ENCODE measurements around the gene NDUFS8.
"Not testable (repeated sequence)": the region's sequence is repeated elsewhere in the genome, so short reads cannot be mapped to it uniquely, and the experiment has no call there.

Gene NDUFS8

DNA sequence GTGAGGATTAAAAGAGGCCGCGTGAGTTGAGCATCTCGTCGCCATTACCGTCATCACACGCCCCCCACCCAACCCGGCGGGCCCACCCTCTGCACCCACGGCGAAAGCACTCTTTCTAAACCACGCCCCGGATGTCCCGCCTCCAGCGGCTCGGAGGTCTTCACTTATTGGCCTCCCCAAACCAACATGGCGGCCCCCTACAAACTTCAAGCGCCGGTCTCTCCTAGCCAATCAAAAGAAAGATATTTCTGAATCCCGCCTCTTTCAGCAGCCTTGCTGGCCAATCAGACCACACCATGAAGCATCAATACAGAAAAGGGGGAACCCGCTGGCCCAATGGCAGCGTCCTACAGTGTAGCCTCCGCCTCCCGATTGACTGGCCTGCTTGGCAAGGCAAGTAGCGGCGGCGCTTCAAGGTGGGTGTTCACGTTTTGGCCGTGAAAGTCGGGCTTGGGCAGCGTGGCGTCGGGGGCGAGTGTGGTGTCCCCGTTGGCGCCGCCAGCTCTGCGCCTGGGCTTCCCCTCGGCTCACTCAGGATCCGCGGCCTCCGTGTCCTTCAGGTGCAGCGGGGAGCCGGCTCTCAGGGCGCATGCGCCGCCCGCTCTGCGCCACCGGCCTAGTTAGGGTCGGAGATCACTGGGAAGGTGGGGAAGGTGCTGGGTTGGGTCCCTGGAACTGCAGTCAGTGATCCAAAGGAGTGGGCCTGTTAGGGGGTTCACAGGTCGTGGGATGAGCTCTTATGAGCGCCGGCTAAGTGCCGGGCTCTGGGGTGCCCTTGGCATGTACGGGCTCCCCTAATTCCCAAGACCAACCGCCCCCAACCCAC, at the start of gene NDUFS8:
NDUFS8 (plus strand) TSS at position 364 of the 826 bp plus-strand sequence. CDS start 1,471 bp downstream, outside the sequence.
- TF ChIP-seq, protein P1, sequence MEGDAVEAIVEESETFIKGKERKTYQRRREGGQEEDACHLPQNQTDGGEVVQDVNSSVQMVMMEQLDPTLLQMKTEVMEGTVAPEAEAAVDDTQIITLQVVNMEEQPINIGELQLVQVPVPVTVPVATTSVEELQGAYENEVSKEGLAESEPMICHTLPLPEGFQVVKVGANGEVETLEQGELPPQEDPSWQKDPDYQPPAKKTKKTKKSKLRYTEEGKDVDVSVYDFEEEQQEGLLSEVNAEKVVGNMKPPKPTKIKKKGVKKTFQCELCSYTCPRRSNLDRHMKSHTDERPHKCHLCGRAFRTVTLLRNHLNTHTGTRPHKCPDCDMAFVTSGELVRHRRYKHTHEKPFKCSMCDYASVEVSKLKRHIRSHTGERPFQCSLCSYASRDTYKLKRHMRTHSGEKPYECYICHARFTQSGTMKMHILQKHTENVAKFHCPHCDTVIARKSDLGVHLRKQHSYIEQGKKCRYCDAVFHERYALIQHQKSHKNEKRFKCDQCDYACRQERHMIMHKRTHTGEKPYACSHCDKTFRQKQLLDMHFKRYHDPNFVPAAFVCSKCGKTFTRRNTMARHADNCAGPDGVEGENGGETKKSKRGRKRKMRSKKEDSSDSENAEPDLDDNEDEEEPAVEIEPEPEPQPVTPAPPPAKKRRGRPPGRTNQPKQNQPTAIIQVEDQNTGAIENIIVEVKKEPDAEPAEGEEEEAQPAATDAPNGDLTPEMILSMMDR (IDR thresholded peaks at IDR 0.05; ENCODE audit: low read length, missing control alignments), result no peak
- peak; percentile 99 for DNase-seq (ENCODE audit: low read depth)
- H3K4me3 ChIP-seq (replicated peaks; ENCODE audit: low read depth, low read length), result peak within 1 kb of the TSS; percentile 90

DNA sequence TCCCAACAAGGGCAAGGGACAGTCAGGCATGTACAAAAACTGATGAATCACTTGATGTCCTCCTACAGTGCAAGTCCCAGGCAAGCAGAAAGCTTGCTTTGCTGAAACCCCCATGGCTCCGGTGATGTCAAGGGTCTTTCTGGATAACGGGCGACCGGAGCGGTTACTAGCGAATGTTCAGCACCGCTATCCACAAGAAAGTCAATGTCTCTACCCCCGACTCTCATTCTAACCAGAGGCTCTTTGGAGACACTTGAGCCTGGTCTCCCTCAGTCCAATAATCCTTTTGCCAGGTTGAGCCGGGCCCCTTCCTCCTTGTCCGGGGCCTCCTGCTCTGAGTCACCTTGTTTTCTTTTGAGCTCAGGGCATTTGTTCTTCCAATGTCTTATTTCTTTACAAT, 49.3 kb upstream of the NDUFS8 start:
- H3K4me3 ChIP-seq (replicated peaks; ENCODE audit: low read depth, low read length); DNase-seq (ENCODE audit: low read depth): not testable (repeated sequence)

DNA sequence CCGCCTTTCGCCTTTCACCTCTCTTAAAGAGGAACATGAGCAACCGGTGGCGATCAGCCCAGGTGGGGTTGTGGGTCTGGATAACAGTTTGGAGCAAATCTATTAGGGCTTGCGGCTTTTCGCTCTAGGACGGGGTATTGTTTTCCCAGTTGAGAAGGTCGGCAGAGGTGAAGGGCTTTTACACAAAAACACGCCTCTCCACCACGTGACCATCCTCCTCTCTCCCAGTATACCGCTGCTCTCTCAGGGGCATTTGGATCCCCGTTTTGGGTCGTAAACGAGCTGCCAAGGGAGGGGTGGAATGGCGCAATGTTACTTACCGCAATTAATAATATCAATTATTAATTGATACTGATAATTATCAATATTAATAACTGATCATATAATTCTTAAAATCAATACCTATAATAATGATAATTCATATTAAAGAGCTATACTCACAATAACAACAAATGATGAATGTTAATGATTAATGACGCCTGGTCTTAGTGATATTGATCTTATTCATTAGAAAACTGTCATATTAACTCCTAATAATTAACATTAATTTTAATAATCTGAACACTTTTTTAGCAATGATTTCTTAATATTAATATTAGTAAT, 48.1 kb upstream of the NDUFS8 start:
- not testable (repeated sequence) for DNase-seq (ENCODE audit: low read depth); H3K4me3 ChIP-seq (replicated peaks; ENCODE audit: low read depth, low read length)

DNA sequence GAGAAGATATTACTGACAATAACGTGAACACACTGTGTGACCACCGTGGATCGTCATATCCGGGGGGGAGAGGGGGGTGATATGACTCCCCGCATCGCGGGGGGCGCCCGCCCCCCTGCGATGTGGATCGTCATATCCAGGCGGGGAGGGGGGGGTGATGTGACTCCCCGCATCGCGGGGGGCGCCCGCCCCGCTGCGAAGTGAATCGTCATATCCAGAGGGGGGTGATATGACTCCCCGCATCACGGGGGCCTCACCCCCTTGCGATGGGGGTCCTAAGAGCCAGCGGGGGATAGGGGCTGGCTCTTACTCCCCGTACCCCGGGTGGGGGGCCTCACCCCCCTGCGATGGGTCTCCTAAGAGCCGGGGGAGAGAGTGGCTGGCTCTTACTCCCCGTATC, 46.5 kb upstream of the NDUFS8 start:
- H3K4me3 ChIP-seq (replicated peaks; ENCODE audit: low read depth, low read length), result no peak overlapping the region
- DNase-seq (ENCODE audit: low read depth), result no peak
- TF ChIP-seq, protein P1 (IDR thresholded peaks at IDR 0.05; ENCODE audit: low read length, missing control alignments), result no peak

DNA sequence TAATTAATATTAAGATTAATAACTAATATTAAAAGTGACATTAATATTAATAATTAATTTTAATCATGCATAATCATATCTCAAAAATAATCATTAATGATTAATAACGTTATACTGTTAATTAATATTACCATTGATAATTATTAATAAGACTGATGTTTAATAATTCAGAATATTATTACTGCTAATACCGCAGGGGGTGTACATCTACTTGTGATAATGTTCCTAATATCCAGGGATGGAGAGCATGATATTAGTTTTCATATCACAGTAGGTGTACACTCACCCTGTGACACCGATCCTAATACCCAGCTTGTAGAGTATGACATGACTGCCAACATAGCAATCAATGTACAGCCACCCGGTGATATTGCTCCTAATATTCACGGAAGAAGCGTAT, 45.2 kb upstream of the NDUFS8 start:
- H3K4me3 ChIP-seq (replicated peaks; ENCODE audit: low read depth, low read length); DNase-seq (ENCODE audit: low read depth): not testable (repeated sequence)

DNA sequence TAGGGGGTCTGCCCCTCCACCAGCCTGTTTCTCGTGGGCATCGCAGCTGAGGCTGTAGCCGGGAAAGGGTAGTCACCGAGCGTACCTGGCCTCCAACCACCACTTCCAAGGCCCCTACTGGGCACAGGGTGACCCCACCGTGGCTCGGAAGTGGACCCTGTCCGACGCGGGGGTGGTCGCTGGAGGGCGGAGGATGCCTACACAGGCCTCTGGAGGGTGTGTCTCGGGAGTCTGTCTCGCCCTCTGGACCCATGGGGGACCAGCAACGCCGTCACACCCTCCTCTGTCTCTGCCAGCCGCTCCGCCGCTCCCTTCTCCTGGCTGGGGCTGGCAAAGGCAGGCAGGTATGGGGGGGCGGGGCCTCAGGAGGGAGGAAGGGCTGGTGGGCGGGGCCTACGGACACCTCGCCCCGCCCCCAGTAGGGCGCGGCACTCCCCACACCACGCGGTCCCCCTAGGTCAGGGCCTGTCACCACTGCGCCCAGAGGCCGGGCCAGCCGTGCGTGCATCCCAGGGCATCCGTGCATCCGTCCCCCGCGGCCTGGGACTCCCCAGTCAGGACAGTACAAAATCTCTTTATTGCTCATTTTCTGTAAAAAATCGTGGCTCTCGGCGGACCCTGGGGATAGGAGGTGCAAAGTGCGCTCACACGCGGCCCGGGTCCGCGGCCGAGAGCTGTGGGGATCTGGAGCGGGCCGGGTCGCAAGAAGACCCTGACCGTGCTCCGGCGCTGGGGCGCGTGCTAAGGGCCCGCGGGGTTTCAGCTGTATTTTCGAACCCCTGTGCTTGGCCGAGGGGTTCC, 39.7 kb upstream of the NDUFS8 start:
- not testable (repeated sequence) for H3K4me3 ChIP-seq (replicated peaks; ENCODE audit: low read depth, low read length); DNase-seq (ENCODE audit: low read depth)

DNA sequence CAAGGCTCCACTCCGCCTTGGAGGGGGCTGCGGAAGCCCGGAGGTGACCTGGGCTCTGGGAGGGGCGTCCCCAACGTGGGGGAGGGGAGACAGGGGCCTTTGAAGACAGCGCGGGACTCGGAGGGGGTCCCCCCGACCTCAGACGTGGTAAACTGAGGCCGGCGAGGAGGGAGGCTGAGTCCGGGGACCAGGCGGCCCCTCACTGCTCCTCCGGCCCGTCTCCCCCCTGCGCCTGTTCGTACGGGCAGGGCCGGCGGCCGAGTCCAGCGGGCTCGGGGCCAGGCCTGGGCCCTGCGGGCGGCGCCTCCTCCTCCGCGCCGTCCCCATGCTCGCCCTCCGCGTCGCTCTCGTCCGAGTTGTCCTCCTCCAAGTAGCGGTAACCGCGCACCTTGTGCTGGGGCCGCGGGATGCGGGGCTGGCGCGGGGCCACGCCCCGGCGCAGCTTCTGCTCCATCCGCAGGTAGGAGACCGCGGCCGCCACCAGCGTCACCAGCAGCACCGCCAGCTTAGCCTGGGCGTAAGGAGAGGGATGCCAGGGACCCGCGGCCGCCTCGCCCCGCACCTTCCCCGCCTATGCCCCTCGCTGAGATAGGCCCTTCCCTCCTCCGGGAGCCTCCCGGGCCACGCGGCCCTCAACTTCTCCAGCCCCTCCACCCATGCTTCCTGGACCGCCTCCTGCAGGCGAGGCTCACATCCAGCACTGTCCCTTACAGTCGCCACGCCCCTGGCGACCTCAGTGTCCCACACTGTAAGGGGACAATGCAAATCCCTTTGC, 38.9 kb upstream of the NDUFS8 start:
- DNase-seq (ENCODE audit: low read depth); H3K4me3 ChIP-seq (replicated peaks; ENCODE audit: low read depth, low read length): not testable (repeated sequence)

DNA sequence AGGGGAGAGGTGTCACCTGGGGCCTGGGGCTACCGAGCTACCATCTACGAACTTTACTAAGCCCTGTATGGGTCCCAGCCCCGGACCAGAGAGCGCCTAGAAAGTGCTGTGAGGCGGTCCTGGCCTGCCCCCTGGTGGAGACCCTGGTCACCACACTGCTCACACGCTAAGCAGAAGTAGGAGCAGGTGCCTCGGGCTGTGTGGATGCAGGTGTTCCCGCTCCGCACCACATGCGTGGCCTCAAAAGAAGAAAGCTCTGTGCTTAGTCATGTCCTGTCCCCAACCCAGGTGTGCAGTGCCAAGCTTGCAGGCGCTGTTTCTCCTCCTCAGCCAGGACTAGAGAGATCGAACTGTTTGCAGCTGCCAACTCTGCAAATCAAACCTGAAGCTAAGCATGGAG, 36.7 kb upstream of the NDUFS8 start:
- TF ChIP-seq, protein P1 (IDR thresholded peaks at IDR 0.05; ENCODE audit: low read length, missing control alignments), result peak; percentile 46
- DNase-seq (ENCODE audit: low read depth); H3K4me3 ChIP-seq (replicated peaks; ENCODE audit: low read depth, low read length): not testable (repeated sequence)

DNA sequence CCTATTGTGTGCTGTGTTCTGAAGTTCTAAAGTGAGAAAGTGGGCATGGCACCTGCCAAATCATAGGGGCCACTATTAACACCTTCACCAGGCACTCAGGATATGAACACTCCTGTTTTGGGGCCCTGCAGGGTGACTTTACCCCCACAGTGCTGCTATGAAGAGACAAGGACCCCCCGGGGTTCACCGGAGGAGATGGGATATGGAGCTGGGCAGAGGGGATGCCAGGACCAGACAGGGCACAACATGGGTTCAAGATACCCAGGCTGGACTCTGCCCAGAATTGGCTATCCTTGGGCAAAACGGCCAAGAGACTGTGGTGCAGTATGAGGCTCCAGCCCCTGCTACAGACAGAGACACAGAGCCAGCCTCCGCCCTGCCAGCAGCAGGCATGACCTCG, 36.1 kb upstream of the NDUFS8 start:
- not testable (repeated sequence) for DNase-seq (ENCODE audit: low read depth)

DNA sequence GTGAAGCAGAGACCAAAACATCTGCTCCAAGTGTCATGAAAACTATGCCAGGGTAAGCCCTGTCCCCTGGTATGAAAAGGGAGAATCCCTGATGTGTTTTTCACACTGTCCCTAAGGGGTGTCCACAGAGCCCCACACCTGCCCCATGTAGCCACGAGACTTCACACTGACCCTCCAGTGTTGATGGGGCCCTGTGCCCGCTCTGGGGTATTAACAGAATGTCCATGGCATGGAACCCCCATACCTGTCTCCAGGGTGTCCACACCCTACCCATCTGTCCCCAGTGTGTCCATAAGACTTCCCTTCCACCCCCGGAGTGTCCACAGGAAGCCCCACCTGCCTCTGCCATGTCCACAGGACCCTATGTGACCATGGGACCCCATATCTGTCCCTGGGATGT, 35.4 kb upstream of the NDUFS8 start:
- not testable (repeated sequence) for DNase-seq (ENCODE audit: low read depth); H3K4me3 ChIP-seq (replicated peaks; ENCODE audit: low read depth, low read length)

More for the DNA sequence above, 36.1 kb upstream of the NDUFS8 start:
- H3K4me3 ChIP-seq (replicated peaks; ENCODE audit: low read depth, low read length), result not testable (repeated sequence)

DNA sequence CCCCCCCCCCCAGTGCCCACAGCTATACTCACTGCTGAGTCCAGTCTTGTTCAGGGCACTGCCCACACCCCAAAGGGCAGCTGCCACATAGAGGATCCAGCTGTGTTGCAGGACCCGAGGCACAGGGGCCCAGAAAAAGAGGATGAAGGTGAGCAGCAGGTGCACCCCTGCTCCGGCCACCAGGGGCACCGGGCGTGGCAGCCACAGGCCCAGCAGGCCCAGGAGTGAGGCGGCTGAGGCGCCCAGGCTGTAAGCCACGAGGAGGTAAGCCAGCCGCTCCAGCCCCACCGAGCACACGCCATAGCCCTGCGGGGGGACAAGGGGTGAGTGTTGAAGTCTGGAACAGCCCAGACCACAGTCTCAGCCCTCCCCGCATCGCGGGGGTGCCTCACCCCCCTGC, 34.9 kb upstream of the NDUFS8 start:
- DNase-seq (ENCODE audit: low read depth); H3K4me3 ChIP-seq (replicated peaks; ENCODE audit: low read depth, low read length): not testable (repeated sequence)
